Left forelimb (tissue), 1 donor: ENCODE results near the gene KIF13A.
"Not testable (repeated sequence)": the region's sequence is repeated elsewhere in the genome, so short reads cannot be mapped to it uniquely, and the experiment has no call there.

Experiments used
- DNase-seq: peaks from one replicate; pipeline ENCODE4 v3.0.0-alpha.2; 2018; ENCODE audit warnings: low spot score

The KIF13A gene

GRCh38 chr6:17871189-17871519 lies 116.3 kb downstream of the KIF13A start:
- DNase-seq, result no peak

- no peak for DNase-seq
These were observed 116.9 kb downstream of the KIF13A start for GRCh38 chr6:17870300-17871188.

- DNase-seq, result no peak
These were observed 117.7 kb downstream of the KIF13A start for GRCh38 chr6:17869753-17870050.

GRCh38 chr6:17869010-17869752 lies 118.3 kb downstream of the KIF13A start:
- DNase-seq, result no peak

GRCh38 chr6:17867880-17868279 lies 119.6 kb downstream of the KIF13A start:
- no peak for DNase-seq

- DNase-seq, result no peak
These were observed 120.5 kb downstream of the KIF13A start for GRCh38 chr6:17866876-17867444.

- no peak for DNase-seq
These were observed 121.4 kb downstream of the KIF13A start for GRCh38 chr6:17865798-17866725.

- DNase-seq, result no peak
These were observed 122.2 kb downstream of the KIF13A start for GRCh38 chr6:17865243-17865642.

- no peak for DNase-seq
These were observed 123.3 kb downstream of the KIF13A start for GRCh38 chr6:17863901-17864754.

GRCh38 chr6:17861361-17861760 lies 126.1 kb downstream of the KIF13A start:
- DNase-seq, result no peak

GRCh38 chr6:17859846-17860245 lies 127.6 kb downstream of the KIF13A start:
- no peak for DNase-seq

GRCh38 chr6:17858584-17858983 lies 128.9 kb downstream of the KIF13A start:
- no peak for DNase-seq

- not testable (repeated sequence) for DNase-seq
These were observed 130.2 kb downstream of the KIF13A start for GRCh38 chr6:17857188-17857587.

- DNase-seq, result no peak
These were observed 131.1 kb downstream of the KIF13A start for GRCh38 chr6:17856306-17856705.

GRCh38 chr6:17855381-17855780 lies 132.1 kb downstream of the KIF13A start:
- DNase-seq, result no peak

GRCh38 chr6:17853533-17853932 lies 133.9 kb downstream of the KIF13A start:
- no peak for DNase-seq

GRCh38 chr6:17851720-17852161 lies 135.7 kb downstream of the KIF13A start:
- no peak for DNase-seq

GRCh38 chr6:17851001-17851719 lies 136.3 kb downstream of the KIF13A start:
- DNase-seq, result no peak

- DNase-seq, result no peak
These were observed 137.2 kb downstream of the KIF13A start for GRCh38 chr6:17850281-17850680.

GRCh38 chr6:17847203-17847760 lies 140.2 kb downstream of the KIF13A start:
- DNase-seq, result no peak
